ENCODE measurements around the gene HAVCR1. TPM values are rescaled to one million over a fixed set of nuclear protein-coding genes. Genes with fewer than 3 reads are reported as not detected.
A peak's percentile ranks its signal among the peaks of the same experiment; 100 is the strongest.

The HAVCR1 gene
- total RNA-seq, 1 experiment from 2014 or later, result not detected

- DNase-seq (ENCODE audit: low read depth), result no peak
These were observed 53.9 kb downstream of the HAVCR1 start for GRCh38 chr5:157004893-157005551.

GRCh38 chr5:156991714-156992113 lies 67.2 kb downstream of the HAVCR1 start:
- peak; percentile 1 for DNase-seq (ENCODE audit: low read depth)

- DNase-seq (ENCODE audit: low read depth), result no peak
These were observed 74.9 kb downstream of the HAVCR1 start for GRCh38 chr5:156984064-156984463.

GRCh38 chr5:156981481-156981880 lies 77.4 kb downstream of the HAVCR1 start:
- DNase-seq (ENCODE audit: low read depth), result no peak

Other genes with a start within 250 kb of the HAVCR1 start
- gene PPP1R2B, start 208.8 kb downstream of the HAVCR1 start, total RNA-seq (2014; rRNA removed; shearing (Covaris generic)), result 0.12 TPM in 1 of 2 replicates, not detected in the other
- gene TIMD4, start 95.9 kb downstream of the HAVCR1 start, total RNA-seq (2014; rRNA removed; shearing (Covaris generic)), result not detected in 2 replicates
- 0.84 and 2.0 TPM in 2 replicates for gene HAVCR2, start 49.9 kb upstream of the HAVCR1 start, total RNA-seq (2014; rRNA removed; shearing (Covaris generic))
- gene MED7, start 83.7 kb upstream of the HAVCR1 start, total RNA-seq (2014; rRNA removed; shearing (Covaris generic)), result 17.8 and 20.9 TPM in 2 replicates
- not detected in 2 replicates for gene GARIN3, start 107.1 kb upstream of the HAVCR1 start, total RNA-seq (2014; rRNA removed; shearing (Covaris generic))
- not detected in 2 replicates for gene ITK, start 121.7 kb upstream of the HAVCR1 start, total RNA-seq (2014; rRNA removed; shearing (Covaris generic))
- 0.10 and 0.36 TPM in 2 replicates for gene CYFIP2, start 207.0 kb upstream of the HAVCR1 start, total RNA-seq (2014; rRNA removed; shearing (Covaris generic))

Measured in RPMI7951 (cell line).